Measurements from ENCODE around the gene JPH2. TPM values are rescaled to one million over a fixed set of nuclear protein-coding genes. Genes with fewer than 3 reads are reported as not detected.

Gene JPH2
- total and polyA plus RNA-seq, 2 donors from 2014 or later = 2.5 to 11.4 TPM

- intact Hi-C loops (cut with DNase I) = no loop called here
- TF ChIP-seq CTCF (IDR thresholded peaks at IDR 0.05; ENCODE audit: borderline replicate concordance, extremely low read depth, insufficient read depth) = no peak
- H3K27me3 ChIP-seq (ENCODE audit: control insufficient read depth, insufficient read depth, low read length) = no peaks in the 10 kb centered on the region
These were observed 74.5 kb downstream of the JPH2 start for GRCh38 chr20:44112456-44112855.

GRCh38 chr20:44111712-44112335 is 75.2 kb downstream of the JPH2 start:
- Histone ChIP-seq H3K27me3 (ENCODE audit: control insufficient read depth, insufficient read depth, low read length) (no peaks in the 10 kb centered on the region), H3K4me1 (ENCODE audit: control insufficient read depth in 2 of 3, insufficient read depth in 2 of 3, low read depth in 1 of 3, low read length in 3 of 3) (no peaks in the 10 kb centered on the region), H3K9ac (ENCODE audit: low read length in 3 of 3) (no peak overlapping the region), H3K27ac (ENCODE audit: low read depth in 2 of 2, low read length in 2 of 2) (no peak overlapping the region), H3K36me3 (ENCODE audit: control insufficient read depth in 2 of 3, insufficient read depth in 3 of 3, low read length in 3 of 3) (no peaks in the 10 kb centered on the region), H3K9me3 (ENCODE audit: control insufficient read depth in 2 of 3, insufficient read depth in 1 of 3, low read length in 3 of 3) (peaks cover 0 to 7% (median 0%) of the 10 kb centered on the region in 3 donors), H3K4me3 (ENCODE audit: low read length in 3 of 3) (no peak overlapping the region)
- DNase-seq (no peak), FAIRE-seq (no peak)
- intact Hi-C loops (cut with DNase I) = no loop called here
- TF ChIP-seq CTCF (IDR thresholded peaks at IDR 0.05; ENCODE audit: borderline replicate concordance, extremely low read depth, insufficient read depth) = no peak

More at GRCh38 chr20:44112456-44112855, 74.5 kb downstream of the JPH2 start:
- Histone ChIP-seq H3K27ac (ENCODE audit: low read depth in 2 of 2, low read length in 2 of 2) (no peak overlapping the region), H3K4me3 (ENCODE audit: low read length in 3 of 3) (no peak overlapping the region), H3K4me1 (ENCODE audit: control insufficient read depth in 2 of 3, insufficient read depth in 2 of 3, low read depth in 1 of 3, low read length in 3 of 3) (no peaks in the 10 kb centered on the region), H3K9me3 (ENCODE audit: control insufficient read depth in 2 of 3, insufficient read depth in 1 of 3, low read length in 3 of 3) (peaks cover 0 to 7% (median 0%) of the 10 kb centered on the region in 3 donors), H3K9ac (ENCODE audit: low read length in 3 of 3) (no peak overlapping the region), H3K36me3 (ENCODE audit: control insufficient read depth in 2 of 3, insufficient read depth in 3 of 3, low read length in 3 of 3) (no peaks in the 10 kb centered on the region)
- DNase-seq = no peak
- FAIRE-seq = no peak

- H3K27ac ChIP-seq (ENCODE audit: low read depth in 2 of 2, low read length in 2 of 2) = no peak overlapping the region
- H3K9ac ChIP-seq (ENCODE audit: low read length in 3 of 3) = no peak overlapping the region
- no peak overlapping the region for H3K4me3 ChIP-seq (ENCODE audit: low read length in 3 of 3)
- no peak for FAIRE-seq
- intact Hi-C loops (cut with DNase I) = no loop called here
- H3K36me3 ChIP-seq (ENCODE audit: control insufficient read depth in 2 of 3, insufficient read depth in 3 of 3, low read length in 3 of 3) = no peaks in the 10 kb centered on the region
- peaks cover 0 to 7% (median 0%) of the 10 kb centered on the region in 3 donors for H3K9me3 ChIP-seq (ENCODE audit: control insufficient read depth in 2 of 3, insufficient read depth in 1 of 3, low read length in 3 of 3)
- DNase-seq = no peak
- H3K4me1 ChIP-seq (ENCODE audit: control insufficient read depth in 2 of 3, insufficient read depth in 2 of 3, low read depth in 1 of 3, low read length in 3 of 3) = no peaks in the 10 kb centered on the region
- no peaks in the 10 kb centered on the region for H3K27me3 ChIP-seq (ENCODE audit: control insufficient read depth, insufficient read depth, low read length)
- no peak for TF ChIP-seq CTCF (IDR thresholded peaks at IDR 0.05; ENCODE audit: borderline replicate concordance, extremely low read depth, insufficient read depth)
These were observed 76.0 kb downstream of the JPH2 start for GRCh38 chr20:44110816-44111568.

Measured in kidney (tissue), 14 donors.